Cardiac fibroblast (primary cell): ENCODE measurements around the gene ACAP1.

Experiments used
- DNase-seq, 2 donors: peaks; one replicate each; pipeline versions ENCODE4 v3.0.0 to v3.0.0-alpha.2; 2010; ENCODE audit warnings: low read depth in 2 of 2
- H3K4me3 ChIP-seq, 2 donors: replicated peaks in 1 of 2; 1 replicate in 1 of 2; 2 replicates in 1 of 2; pipeline ENCODE4 v1.5.1; 2011; ENCODE audit warnings: low read depth in 2 of 2, low read length in 2 of 2, mild to moderate bottlenecking in 2 of 2, moderate library complexity in 1 of 2
- TF ChIP-seq, protein P1 (sequence below): IDR thresholded peaks from one replicate; pipeline ENCODE4 v1.5.1; 2011; ENCODE audit warnings: low read depth, mild to moderate bottlenecking, low read length, inconsistent platforms

ACAP1 gene

DNA sequence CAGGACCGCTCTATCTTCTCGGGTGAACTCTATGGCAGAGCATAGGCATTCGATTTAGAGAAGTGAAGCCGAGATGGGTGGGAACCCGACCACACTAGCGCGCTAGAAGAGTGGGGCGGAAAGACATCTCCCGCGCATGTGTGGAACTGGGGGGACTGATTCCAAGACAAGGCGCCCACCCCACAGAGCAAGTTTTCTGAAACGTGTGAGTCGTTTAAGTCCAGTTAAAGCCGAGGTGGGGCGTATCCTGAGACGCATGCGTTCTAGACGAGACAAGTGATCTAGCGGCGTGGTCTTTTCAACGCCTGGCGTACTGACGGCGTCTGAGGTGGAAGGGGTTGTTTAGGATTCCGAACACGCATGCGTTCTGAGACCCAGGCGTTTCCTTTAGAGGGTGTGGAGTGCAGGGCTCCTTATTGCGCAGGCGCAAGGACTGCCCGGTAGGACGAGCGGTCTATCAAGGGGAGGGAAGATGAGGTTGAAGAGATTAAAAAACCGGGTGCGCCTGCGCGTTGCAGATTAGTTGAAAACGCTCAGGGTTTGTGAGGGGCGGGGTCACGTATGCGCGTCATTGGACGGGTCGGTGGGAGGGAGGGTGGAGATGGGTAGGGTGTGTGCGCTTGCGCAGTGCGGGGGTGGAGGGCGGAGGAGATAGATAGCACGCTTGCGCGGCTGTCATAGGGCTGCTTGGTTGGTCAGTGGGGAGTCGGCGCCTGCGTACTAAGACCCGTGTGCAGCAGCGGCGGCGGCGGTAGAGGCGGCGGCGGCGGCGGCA is 29.2 kb upstream of the ACAP1 start, which contains the start of gene EIF5A:
Gene EIF5A (plus strand): TSS at position 718 of the 775 bp plus-strand sequence. CDS start 2,008 bp downstream, outside the sequence.
- H3K4me3 ChIP-seq = peak within 1 kb of the TSS; percentile 89 to 93
- peak; percentile 100 for DNase-seq
- TF ChIP-seq, protein P1, sequence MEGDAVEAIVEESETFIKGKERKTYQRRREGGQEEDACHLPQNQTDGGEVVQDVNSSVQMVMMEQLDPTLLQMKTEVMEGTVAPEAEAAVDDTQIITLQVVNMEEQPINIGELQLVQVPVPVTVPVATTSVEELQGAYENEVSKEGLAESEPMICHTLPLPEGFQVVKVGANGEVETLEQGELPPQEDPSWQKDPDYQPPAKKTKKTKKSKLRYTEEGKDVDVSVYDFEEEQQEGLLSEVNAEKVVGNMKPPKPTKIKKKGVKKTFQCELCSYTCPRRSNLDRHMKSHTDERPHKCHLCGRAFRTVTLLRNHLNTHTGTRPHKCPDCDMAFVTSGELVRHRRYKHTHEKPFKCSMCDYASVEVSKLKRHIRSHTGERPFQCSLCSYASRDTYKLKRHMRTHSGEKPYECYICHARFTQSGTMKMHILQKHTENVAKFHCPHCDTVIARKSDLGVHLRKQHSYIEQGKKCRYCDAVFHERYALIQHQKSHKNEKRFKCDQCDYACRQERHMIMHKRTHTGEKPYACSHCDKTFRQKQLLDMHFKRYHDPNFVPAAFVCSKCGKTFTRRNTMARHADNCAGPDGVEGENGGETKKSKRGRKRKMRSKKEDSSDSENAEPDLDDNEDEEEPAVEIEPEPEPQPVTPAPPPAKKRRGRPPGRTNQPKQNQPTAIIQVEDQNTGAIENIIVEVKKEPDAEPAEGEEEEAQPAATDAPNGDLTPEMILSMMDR = no peak

DNA sequence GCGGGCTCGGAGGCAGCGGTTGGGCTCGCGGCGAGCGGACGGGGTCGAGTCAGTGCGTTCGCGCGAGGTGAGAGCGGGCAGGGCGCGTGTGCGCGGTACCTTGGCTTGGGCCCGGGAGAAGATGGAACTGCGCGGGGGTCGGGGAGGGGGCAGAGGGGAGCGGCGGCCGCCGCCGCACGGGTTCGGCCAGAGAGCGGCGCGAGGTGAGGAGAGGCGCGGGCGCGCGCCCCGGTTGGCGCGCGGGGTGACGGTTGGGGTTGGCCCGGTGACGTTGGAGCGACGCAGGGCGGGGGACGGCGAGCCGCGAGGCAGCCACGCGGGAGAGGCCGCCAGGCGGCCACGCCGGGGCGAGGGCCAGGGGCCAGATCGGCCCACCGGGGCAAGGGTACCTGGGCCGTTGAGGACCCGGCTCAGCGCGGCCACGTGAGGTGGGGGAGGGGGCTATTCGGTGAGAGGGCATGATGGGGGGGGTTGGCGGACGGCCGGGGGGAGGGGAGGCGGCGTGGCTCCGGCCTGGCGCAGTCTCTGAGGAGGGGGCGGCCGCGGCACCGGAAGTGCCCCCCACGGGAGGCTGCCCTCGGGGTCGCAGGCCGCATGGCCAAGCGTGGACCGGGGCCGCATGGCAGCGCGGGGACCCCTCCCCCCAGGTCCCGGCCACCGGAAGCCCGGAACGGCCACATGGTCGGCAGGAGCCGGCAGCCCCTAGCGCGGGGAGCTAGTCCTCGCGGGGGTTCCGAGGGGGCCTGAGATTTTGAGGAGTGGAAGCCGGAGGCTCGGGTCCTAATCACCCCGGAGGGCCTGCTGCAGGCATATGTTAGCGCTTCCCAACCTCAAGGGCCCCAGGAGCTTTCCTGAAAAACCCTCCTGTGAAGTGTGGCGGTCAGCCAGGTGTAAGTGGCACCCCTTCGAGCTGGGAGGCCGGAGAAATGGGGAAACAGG is 28.4 kb upstream of the ACAP1 start:
- H3K4me3 ChIP-seq = peak overlapping the region; percentile 89 to 93
- TF ChIP-seq, protein P1 = no peak
- DNase-seq = peak; percentile 37 to 51

DNA sequence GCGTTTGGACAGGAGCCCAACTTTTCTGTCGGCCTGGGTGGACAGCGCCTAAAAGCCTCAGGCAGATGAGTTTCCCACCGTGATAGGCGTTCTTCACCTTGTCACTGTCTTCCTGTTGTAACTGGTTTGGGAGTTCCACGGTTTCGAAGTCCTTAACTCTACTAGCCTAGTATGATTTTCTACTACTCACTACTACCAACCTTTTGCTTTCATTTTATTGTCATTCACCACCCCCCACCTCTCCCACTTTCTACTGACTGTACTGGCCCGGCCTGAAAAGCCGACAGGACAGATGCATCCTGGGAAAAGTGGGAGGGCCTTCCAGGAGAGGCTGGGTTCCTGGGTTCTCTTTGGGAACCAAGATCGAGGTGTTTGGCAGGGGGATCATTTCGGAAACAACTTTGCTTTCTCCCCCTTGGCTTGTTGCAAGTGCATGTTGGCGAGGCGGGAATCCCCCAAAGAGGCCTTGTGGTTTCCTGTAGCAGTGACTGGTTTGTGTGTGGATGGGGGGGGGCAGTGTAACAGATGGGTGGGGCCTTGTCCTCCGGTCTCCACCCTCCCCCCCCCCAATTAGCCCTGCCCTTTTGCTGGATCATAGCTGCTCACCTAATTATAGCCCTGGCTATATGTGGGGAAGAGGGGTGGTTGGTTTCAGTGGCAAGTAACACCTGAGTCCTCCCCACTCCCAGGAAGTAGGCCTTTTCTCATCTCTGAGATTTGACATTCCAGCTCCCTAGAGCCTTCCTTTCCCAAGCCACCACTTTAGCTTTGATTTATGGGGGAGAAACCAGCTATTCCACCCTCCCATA is 27.5 kb upstream of the ACAP1 start:
- DNase-seq = peak; percentile 83 to 86
- H3K4me3 ChIP-seq = peak overlapping the region; percentile 89 to 93
- TF ChIP-seq, protein P1 = no peak

DNA sequence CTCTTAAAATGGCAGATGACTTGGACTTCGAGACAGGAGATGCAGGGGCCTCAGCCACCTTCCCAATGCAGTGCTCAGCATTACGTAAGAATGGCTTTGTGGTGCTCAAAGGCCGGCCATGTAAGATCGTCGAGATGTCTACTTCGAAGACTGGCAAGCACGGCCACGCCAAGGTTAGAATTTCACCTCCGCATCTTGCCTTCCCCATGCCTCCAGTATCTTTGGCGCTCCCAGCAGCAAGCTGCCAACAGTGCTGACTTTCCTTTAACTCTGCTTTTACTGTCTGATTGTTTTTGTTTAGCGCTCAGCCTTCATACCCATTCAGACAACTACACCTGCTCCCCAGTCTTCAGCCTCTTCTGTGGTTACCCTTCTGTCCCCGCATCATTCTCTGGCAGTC is 26.7 kb upstream of the ACAP1 start:
- no peak for DNase-seq
- peak overlapping the region; percentile 89 to 93 for H3K4me3 ChIP-seq
- TF ChIP-seq, protein P1 = no peak

DNA sequence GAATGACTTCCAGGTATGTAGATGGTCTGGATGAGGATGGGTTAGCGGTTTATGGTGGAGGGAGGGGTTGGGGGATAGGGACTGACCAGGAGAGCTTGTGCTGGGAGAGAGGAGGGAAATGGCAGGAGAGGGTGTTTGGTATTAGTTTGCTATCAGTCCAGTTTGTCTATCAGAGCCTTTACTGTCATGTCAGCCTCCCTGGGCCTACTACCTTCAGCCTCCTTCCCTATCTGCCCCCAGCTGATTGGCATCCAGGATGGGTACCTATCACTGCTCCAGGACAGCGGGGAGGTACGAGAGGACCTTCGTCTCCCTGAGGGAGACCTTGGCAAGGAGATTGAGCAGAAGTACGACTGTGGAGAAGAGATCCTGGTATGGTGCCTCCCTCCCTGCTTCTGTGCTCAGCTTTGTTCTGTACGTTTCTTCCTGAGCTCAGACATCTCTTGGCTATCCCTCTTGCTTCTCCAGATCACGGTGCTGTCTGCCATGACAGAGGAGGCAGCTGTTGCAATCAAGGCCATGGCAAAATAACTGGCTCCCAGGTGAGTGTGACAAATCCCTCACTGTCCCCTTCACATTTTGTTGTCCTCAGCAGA is 25.1 kb upstream of the ACAP1 start:
- DNase-seq = no peak

More for the DNA sequence above, 25.1 kb upstream of the ACAP1 start:
- TF ChIP-seq, protein P1 = no peak
- H3K4me3 ChIP-seq = no peak overlapping the region
